22Rv1 (cell line): ENCODE results near the gene IGLL1.

Source experiments
- ZFX ChIP-seq: fragments of 450-650 bp; IDR thresholded peaks from 2 replicates; pipeline ENCODE4 v1.6.1; 2017; ENCODE audit warnings: antibody characterized with exemption, borderline replicate concordance
- TF ChIP-seq, protein P1 (sequence below): fragments of 450-650 bp; IDR thresholded peaks from 2 replicates; pipeline ENCODE4 v1.5.1; 2017; ENCODE audit warnings: mild to moderate bottlenecking

- TF ChIP-seq, protein P1, sequence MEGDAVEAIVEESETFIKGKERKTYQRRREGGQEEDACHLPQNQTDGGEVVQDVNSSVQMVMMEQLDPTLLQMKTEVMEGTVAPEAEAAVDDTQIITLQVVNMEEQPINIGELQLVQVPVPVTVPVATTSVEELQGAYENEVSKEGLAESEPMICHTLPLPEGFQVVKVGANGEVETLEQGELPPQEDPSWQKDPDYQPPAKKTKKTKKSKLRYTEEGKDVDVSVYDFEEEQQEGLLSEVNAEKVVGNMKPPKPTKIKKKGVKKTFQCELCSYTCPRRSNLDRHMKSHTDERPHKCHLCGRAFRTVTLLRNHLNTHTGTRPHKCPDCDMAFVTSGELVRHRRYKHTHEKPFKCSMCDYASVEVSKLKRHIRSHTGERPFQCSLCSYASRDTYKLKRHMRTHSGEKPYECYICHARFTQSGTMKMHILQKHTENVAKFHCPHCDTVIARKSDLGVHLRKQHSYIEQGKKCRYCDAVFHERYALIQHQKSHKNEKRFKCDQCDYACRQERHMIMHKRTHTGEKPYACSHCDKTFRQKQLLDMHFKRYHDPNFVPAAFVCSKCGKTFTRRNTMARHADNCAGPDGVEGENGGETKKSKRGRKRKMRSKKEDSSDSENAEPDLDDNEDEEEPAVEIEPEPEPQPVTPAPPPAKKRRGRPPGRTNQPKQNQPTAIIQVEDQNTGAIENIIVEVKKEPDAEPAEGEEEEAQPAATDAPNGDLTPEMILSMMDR = no peak
- TF ChIP-seq ZFX = no peak
Measured at GRCh38 chr22:23569716-23570115, 10.4 kb downstream of the IGLL1 start.
